ENCODE results near the gene TOMM22.
A peak's percentile ranks its signal among the peaks of the same experiment; 100 is the strongest.

GRCh38 chr22:38706101-38706900 lies 24.5 kb downstream of the TOMM22 start:
- TF ChIP-seq POLR2AphosphoS5 (IDR thresholded peaks at IDR 0.05; ENCODE audit: insufficient read depth, low read depth, low read length) (peak; percentile 5), CTCF (IDR thresholded peaks at IDR 0.05; ENCODE audit: extremely low read depth in 1 of 2, insufficient read depth in 1 of 2, low read depth in 1 of 2, low read length in 2 of 2) (no peak), POLR2A (IDR thresholded peaks at IDR 0.05; ENCODE audit: low read depth, low read length) (no peak), JUN (IDR thresholded peaks at IDR 0.05; ENCODE audit: borderline replicate concordance, insufficient read depth, insufficient read length, low read depth) (no peak), MAX (IDR thresholded peaks at IDR 0.05; ENCODE audit: insufficient read depth, insufficient read length) (no peak)

All from endothelial cell of umbilical vein (primary cell).